DMS79 (cell line): Measurements from ENCODE around the gene DCX.

Experiments
- DNase-seq: peaks from one replicate; lab custom pipeline; 2025; lab: John Stamatoyannopoulos, UW

Gene DCX

DNA sequence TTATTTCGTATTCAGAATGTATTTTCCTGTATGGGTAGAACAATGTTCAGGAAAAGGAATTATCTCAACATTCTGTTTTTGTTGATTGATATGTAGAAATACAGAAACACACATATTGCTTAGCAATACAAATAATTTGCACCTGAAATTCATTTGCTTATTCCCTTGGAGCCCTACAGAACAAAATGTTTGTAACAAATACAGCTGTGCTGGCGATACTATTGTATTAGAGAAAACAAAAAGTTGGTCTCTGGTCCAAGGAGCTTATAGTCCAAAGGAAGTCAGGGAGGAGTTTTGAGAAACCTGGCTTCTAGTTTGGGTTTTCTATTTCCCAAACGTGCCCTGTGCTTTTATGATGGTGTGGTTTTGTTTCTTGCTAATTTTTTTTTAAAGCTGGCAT is 104.0 kb downstream of the DCX start:
- no peak for DNase-seq

DNA sequence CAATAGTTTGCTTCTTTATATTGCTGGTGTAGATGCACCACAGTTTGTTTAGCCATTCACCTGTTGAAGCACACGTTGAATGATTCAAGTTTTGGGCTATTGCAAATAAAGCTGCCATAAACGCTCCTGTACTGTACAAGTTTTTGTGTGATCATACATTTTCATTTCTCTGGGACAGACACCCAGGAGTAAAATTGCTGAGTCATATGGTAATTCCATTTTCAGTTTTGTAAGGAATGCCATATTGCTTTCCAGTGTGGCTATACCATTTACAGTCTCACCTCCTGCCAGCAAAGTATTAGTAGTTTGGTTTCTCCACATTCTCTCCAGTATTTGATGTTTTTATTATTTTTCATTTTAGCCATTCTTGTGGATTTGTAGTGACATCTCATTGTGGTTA is 109.7 kb downstream of the DCX start:
- DNase-seq: no peak

DNA sequence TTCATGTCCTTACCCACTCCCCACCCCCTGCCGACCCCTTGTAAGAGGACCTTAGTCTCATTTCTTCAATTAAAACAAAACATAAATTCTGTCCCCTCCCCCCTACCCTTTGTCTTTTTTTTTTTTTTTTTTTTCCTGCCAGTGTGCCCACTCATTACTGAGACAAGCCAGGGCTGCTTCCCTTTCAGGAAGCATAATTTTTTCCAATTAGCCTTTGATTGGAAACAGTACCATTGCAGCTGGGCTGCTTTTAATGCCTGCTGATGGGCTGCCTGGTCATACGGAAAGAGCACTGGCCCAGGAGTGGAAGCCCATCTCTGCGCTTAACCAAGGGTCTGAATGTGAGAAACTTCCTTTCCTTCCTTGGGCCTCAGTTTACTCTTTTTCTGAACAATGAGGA is 123.2 kb downstream of the DCX start:
- DNase-seq: no peak

- no peak for DNase-seq
Observed at GRCh38 chrX:111284631-111285293, 127.2 kb downstream of the DCX start.

- no peak for DNase-seq
Observed at GRCh38 chrX:111283446-111283845, 128.5 kb downstream of the DCX start.

GRCh38 chrX:111282991-111283390 is 129.0 kb downstream of the DCX start:
- DNase-seq: no peak

DNA sequence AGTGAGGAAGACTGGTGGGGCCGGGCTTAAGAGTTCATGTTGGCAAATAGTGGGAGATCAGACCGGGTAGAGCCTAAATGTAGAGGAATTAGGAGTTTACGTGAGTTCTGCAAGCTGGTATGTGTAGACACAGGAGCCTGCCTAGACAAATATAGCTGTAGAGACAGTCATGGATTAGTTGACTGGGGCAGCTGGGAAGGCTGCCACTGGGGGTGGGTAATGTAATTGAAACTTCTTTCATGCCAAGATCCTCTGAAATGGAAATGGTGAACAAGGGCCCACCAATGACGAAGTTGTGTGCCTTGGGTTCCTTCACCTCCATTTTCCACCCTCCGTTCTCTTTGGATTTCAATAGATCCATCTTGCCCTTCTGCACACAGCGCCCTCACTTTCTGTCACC is 129.9 kb downstream of the DCX start:
- DNase-seq: no peak

GRCh38 chrX:111270339-111270738 is 141.7 kb downstream of the DCX start, which contains the start of gene CAPN6:
CAPN6 (minus strand) TSS chrX:111270483; CDS start chrX:111263936, 6,547 bp downstream.
- DNase-seq: no peak

DNA sequence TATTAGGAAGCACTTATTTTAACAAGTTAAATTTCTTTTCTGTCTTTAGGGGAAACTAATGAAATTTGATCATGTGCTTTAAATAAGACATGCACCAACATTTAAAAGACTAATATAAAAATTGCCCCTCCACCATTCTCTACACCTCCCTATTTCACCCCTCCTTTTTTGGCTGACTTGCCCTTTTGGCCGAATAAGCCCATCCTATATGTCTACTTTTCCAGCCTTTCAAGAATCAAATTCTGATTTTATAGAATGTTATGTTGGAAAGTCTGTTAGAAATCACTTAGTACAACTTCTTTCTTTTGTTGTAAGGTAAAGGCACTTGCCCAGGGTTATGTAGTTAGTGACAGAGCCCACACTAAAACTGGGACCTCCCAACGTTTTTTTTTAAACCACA is 143.5 kb downstream of the DCX start:
- DNase-seq: no peak

DNA sequence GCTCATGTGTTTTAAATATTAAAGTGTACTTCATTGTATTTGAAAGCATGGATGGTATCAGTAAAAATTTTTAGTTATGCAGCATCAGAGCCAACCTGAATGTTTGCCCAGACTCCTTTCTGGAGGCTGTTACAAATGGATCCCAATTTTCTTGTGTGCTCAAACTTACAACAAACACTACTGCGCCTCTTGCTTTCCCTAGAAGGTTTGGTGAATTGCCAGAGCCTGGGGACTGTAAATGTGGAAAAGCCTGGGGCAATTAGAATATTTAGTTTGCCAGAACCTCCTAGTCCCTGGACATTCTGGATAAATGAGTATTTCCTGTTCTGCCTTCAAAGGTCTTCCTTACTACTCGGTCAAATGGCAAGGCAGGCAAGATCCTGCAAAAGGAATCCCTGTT is 146.5 kb downstream of the DCX start:
- DNase-seq: no peak

DNA sequence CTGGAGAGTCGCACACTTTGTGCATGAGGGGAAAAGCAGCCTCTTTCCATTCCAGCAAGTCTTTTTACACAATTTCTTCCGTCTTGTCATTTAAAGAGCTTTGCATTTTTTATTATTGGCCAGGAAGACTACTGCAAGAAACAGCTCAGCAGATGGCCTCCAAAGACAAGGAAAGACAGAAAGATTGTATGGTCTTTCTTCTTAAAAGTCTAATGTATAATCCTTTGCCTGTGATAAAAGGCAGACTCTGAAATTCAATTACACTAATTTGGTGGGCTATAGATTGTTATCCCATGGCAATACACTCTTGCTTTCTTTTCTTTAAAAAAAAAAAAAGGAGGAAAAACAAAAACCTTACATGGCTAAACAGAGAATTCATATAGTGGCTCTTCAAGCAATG is 147.6 kb downstream of the DCX start:
- DNase-seq: no peak

- DNase-seq: no peak
Observed at GRCh38 chrX:111262086-111262485, 149.9 kb downstream of the DCX start.

DNA sequence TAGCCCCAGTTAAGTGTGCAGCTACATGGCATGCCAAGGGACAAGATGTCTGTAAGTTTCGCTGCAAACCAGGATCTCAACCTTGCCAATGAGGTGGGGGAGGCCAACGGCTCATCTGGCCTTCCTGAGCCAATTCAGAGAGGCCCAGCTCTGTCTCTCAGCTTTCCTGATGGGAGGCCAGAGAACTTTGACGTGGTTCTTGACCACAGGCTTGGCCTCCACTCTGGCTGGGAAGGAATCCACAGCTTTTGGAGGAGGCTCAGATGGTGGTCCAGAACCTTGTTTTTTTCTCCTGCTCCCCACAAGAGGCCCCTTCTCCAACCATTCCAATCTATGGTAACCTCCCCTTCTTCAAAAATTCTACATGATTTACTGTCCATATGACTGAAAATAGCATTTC is 151.5 kb downstream of the DCX start:
- DNase-seq: no peak

DNA sequence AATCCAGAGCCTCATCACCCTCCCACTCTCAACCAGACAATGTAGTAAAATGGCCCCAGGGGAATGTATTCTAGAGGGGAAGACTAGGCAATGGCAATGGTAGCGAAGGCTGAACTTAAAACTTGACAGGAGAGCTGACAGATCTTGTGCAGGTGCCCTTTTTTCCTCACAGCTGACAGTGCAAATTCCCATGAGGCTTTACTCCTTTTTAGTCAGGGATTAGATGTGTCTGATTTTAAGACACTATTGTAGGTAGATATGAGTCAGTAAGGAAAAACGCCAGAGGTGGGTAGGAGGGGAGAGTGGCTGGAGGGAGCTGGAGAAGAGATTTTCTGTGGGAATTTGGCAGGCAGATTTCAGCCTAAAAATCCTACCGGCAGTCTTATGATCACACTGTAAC is 152.4 kb downstream of the DCX start:
- DNase-seq: no peak

DNA sequence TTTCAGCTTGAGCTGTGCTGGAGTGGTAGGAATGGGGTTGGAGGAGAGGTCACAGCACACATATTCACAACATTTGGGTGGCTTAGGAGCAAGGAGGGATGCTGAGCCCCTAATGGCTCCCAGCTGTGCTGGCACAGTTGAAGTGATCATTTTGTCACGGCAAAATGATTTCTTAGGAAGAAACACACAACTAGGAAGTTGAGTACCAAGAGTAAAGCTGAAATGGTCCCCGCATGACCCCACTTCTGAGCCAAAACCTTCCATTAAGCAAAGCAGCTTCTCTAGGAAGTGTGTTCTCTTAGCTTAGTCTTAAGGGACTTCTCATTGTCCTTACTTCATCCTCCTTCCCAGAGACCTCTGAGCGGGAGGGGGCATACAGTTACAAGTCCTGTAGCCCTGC is 154.3 kb downstream of the DCX start:
- DNase-seq: peak; percentile 21

- no peak for DNase-seq
Observed at GRCh38 chrX:111254896-111255693, 156.9 kb downstream of the DCX start.

- DNase-seq: no peak
Observed at GRCh38 chrX:111244235-111244750, 167.7 kb downstream of the DCX start.
